GM19035 (cell line): ENCODE data around the gene LAMB3.
"Not testable (repeated sequence)": the region's sequence is repeated elsewhere in the genome, so short reads cannot be mapped to it uniquely, and the experiment has no call there.

ENCODE experiments used
- ATAC-seq: cut with Tn5 transposase; IDR thresholded peaks from one replicate; pipeline ENCODE4 v1.9.1; 2021; ENCODE audit not compliant: unreplicated experiment

The LAMB3 gene

DNA sequence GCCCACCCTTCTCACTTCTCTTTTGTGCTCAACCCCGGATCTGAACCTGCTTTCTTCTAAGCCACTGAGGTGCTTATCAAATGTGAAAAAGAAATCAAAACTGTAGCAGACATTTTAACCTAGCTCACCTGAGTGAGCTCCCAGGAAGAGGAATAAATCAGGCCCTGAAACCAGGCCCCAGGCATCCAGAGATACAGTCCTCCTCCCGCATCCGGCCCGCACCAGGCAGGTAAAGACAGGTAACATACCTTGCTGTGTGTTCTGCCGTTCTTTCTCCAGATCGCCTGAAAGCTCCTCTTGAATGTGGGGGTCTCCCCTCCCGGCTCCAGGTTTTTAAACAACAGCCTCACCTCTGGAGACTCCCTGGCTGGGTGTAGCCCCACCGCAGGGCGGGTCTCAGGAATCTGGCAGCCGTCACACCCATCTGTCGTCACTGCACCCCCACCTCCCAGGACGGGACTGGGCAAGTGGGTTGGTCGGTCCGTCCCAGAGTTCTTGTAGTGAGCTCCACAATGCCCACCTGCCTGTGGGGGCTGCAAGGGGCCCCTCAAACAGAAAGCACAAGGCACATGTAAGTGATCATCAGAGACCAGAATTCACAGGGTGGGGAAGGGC lies at the start of gene LAMB3:
LAMB3 (minus strand) TSS at position 305 of the 615 bp plus-strand sequence. CDS start 1,481 bp downstream, outside the sequence.
- no peak for ATAC-seq

GRCh38 chr1:209700686-209701085 lies 48.5 kb upstream of the LAMB3 start:
- ATAC-seq, result not testable (repeated sequence)

- ATAC-seq, result no peak
These were observed 44.9 kb upstream of the LAMB3 start for GRCh38 chr1:209697126-209697525.

- ATAC-seq, result no peak
These were observed 44.4 kb upstream of the LAMB3 start for GRCh38 chr1:209696673-209697072.

DNA sequence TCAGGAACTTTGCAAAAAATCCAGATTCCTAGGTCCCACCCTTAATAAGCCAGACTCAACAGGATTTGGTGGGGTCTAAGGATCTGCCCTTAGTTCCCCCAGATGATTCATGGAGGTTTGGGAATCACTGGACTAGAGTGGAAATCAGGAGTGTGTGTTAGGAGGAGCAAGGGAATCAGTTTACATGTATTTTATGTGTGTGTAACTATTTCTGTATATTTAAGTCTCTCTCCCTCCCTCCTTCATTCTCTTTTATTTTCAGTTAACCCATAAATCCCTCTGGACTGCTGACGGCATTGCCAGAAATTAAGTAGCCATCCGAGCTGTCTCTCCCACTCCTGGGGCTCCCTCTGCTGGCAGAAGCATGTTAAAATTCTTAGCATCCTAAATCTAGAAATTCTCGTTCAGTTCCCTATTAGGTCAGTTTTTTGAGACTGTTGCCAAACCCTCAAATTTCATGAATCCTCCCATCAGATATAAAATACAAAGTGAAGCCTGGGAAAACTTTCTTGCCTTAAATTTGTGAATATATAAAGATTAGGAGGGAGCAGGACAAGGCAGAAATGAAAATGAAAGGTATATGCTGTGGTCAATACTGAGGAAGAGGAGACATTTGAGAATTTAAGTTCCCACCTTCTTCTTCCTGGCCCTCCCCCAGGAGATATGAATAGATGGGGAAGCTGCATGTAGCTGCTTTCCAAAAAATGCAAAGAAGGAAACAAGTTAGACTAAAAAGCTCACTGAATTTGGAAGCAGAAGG lies 40.7 kb upstream of the LAMB3 start:
- peak; percentile 75 for ATAC-seq

DNA sequence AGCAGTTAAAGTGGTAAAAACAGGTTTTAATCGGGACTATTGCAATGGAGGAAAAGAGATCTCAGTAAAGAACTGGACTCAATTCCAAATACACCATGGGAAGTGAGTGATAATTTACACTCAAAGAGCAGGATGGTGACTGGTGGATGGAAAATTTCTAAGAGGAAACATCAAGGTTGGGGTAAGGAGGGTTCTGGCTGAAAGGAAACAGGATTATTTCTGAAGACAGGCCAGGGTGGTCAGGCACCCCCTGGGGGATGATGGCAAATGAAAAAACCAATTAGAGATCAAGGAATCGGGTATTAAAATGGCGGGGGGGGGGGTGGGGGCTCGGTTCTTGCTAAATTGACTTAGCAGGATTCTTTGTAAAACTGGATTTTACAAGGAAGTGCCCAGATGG lies 40.1 kb upstream of the LAMB3 start:
- ATAC-seq, result no peak

GRCh38 chr1:209691237-209691636 lies 39.0 kb upstream of the LAMB3 start:
- no peak for ATAC-seq

DNA sequence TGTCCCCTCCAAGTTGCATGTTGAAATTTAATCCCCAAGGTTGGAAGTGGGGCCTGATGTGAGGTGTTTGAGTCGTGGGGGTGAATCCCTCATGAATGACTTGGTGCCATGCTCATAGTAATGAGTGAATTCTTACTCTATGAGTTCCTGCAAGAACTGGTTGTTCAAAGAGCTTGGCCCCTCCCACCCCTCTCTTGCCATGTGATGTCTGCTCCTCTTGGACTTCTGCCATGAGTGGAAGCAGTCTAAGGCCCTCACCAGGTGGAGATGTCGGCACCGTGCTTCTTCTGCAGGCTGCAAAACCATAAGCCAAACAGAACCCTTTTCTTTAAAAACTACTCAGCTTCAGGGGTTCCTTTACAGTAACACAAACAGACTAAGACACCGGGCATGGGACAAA lies 37.3 kb upstream of the LAMB3 start:
- ATAC-seq, result no peak

DNA sequence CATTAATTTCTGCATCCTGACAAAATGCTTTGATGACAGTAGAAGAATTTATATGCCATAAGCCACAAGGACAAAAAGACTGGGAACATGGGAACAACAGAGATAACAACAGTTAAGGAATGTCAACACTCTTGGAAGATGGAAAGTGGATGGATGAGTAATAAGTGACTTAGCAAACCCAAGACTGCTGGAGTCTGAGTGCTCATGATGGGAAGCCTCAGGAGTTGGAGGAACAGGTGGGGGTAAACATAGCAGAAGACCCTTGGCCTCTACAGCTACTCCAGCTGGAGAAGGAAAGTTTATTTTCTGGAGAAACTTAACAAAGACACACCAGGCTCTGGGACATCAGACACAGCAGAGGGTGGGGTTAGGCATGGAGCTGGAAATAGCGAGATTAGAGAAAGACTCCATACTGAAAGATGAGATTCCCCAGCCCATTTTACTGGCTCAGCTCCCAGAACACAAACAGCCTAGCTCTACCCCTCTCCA lies 36.6 kb upstream of the LAMB3 start:
- ATAC-seq, result no peak

GRCh38 chr1:209686322-209686721 lies 34.1 kb upstream of the LAMB3 start:
- ATAC-seq, result no peak

DNA sequence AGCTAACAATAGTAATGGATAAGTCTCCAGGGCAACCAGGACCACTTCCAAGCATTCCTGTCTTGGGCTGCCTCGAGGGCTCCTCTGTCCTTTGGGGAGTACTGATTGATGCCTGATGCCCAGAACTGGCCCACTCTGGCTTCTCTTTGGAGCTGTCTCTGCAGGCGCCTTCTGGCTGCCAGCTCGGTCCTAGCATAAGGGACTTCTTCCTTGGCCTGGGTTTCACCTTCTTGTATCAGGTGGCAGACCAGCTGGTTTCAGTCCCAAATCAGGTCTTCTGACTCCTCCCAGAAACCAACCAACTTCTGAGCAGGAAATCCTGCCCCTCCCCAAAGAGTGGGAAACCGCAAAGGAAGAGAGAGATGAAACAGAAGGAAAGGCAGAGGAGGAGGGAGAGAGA lies 33.6 kb upstream of the LAMB3 start:
- ATAC-seq, result no peak

DNA sequence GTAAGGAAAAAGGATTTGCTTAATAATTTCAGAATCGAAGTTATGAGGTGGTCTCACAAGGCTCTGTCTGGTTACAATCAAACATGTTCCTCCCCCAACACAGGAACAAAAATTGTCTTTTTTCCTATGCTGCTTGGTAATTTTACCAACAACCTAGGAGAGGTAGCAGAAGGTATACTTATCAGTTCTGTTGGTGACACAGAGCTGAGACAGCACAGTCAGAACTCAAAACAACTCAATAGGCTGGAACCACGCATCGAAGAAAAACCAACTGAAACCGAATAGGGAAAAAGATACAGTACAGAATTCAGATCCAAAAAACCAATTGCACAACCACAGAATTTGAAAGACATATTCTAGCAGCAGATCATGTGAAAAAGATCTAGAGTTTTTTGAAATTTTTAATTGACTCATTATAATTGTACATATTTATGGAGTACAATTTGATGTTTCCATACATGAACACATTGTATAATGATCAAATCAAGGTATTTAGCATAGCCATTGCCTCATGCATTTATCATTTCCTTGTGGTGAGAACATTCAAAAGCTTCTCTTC lies 26.8 kb upstream of the LAMB3 start:
- no peak for ATAC-seq

GRCh38 chr1:209675565-209676154 lies 23.4 kb upstream of the LAMB3 start:
- no peak for ATAC-seq

DNA sequence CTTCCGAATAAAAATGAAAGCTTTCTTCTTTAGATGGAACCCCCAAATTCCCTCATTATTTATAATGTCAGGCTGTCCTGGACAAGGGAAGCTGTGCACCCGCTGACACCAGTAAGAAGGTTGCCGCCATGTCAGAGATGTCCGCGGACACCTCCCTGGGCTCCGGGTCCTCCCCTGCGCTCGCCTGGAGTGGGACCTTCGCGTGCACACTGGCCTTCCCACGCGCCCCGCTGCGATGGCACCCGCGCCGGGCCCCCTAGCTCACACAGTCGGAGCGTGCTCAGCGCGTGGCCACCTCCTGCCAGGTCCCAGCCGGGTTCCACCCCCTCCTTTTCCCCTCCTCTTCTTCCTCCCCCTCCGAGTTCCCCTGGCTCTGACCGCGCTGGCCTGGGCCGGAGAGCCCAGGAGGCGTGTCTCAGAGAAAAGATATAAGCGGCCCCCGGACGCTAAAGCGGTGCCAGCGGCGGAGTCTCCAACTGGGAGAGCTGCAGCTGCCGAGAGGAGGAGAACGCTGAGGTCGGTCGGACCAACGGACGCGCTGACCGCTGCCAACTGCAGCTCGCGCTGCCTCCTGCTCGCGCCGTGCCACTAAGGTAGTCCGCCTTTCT lies 22.8 kb upstream of the LAMB3 start, which contains the start of gene G0S2:
G0S2 (plus strand) TSS at position 456 of the 608 bp plus-strand sequence. CDS start 273 bp downstream, outside the sequence.
- ATAC-seq, result no peak

DNA sequence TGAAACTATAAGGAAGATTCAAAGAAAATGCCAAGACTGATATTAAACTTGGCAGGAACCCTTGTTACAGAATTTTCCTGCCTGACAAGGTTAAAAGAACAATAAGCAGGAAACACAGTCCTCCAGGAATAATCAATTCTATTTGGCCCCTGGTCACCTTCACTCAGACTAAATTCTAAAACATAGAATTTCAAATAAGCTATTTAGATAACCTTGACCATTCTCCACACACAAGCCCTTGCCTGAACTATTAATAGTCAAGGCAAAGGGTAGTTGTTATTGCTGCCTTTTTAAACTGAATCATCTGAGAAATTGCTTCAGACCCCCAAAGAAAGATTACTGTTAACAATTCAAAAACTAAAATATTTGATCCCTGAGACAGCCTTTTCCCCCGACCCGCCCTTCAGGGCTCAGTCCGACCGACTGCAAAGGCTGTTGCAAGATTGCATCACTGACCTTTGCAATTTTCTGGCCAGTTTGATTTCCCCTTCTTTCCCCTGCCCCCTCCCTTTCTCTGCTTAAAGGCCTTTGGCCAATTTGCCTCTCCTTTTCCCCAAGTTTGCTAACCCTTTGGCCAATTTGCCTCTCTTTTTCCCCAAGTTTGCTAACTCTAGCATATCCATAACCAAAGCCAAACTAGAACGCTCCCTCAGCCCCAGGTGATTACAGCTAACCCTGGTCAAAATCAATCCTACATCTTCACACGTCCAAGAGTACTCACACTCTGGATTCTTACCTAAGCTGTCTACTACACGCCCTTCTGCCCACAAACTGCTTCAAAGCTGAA lies 21.6 kb upstream of the LAMB3 start:
- no peak for ATAC-seq

DNA sequence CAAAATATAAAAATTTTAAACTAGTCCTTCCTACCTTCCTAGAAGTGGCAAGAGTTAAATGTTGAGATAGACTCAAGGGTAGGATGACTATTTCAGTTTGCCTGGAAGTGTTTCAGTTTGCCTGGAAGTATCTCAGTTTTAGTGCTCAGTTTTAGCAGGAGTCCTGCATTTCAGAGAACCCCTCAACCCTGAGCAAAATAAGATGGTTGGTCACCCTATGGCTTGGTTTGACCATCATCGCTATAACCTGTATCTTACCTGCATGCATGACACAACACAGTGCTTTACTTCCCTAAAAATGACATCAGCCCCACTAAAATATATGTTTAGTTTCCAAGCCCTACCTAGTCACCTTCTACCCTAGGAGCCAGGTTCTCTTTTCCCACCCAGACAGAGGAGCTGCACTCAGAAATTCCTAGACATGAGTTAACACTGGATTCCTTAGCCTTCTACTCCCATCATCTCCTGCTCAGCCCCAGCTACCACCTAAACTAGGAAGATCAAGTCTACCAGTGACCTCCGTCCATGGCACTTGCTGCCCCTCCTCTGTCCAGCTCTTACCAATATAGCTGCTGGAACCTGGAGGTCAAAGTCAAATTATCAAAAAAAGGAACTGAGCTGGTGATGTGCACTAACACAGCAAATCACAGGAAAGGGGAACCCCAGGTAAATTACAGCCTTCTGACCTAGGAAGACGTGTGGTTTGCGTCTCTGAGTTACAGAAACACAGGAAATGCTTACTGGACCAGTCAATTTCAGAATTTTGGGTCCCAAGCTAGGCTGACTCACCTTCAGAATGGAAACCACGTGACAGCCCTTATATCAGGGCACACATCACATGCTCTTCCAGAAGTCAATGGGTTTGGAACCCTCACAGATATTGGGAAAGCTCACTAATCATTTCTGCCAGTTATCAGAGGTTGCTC lies 20.7 kb upstream of the LAMB3 start:
- ATAC-seq, result peak; percentile 91

- no peak for ATAC-seq
These were observed 18.3 kb upstream of the LAMB3 start for GRCh38 chr1:209670441-209671082.

DNA sequence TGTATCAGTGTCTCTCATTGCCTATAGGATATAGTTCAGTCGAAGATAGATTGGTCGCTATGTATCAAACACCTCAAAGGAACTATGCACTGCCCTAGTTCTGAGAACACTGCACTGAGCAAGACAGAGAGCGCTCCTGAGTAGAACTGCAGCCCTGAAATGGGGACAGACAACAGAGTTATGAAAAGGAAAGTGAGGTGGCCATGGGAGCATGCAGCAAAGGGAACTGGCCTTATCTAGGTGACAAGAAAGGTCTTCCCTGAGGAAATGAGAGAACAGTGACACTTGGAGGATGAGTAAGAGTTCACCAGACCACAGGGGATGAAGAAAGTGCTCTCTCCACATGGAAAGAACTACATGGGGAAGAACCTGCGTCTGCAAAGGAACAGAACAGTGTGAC lies 15.5 kb upstream of the LAMB3 start:
- no peak for ATAC-seq

DNA sequence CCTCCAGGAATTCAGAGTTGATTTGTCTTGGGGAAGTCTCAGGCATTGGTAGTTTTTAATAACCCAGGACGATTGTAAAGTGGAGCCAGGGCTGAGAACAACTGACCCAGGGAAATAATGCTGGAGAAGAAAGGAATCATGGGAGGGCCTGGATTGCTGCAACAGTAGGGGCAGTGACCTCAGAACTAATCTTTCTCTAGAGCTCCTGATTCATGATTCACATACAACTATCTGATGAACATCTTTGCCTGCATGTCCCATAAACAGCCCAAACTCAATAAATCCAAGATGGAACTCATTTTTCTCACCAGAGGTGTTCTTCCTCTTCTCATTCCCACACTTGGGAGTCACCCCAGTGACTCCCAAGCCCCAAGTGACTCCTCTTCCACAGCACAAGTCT lies 14.9 kb upstream of the LAMB3 start:
- no peak for ATAC-seq
